Liver (tissue), 3 donors: ENCODE data around the gene KL.

Experiments used
- CTCF ChIP-seq: fragments of 150-350 bp; IDR thresholded peaks from 2 replicates; pipeline ENCODE4 v1.5.1; 2017; ENCODE audit warnings: improper control_type of control experiment, low read depth, low read length; ENCODE audit not compliant: missing input control
- JUND ChIP-seq, 2 donors: IDR thresholded peaks; 2 replicates each; pipeline ENCODE4 v1.6.1; 2016; ENCODE audit warnings: antibody characterized with exemption in 2 of 2
- MAX ChIP-seq: IDR thresholded peaks from 2 replicates; pipeline ENCODE4 v1.6.1; 2016; ENCODE audit warnings: antibody characterized with exemption
- RAD21 ChIP-seq, 2 donors: IDR thresholded peaks; 2 replicates each; pipeline ENCODE4 v1.6.1; 2016; ENCODE audit warnings: antibody characterized with exemption in 2 of 2, mild to moderate bottlenecking in 2 of 2
- REST ChIP-seq: IDR thresholded peaks from 2 replicates; pipeline ENCODE4 v1.6.1; 2016; ENCODE audit warnings: antibody characterized with exemption, mild to moderate bottlenecking
- TAF1 ChIP-seq: conservative IDR thresholded peaks from 2 replicates; pipeline ENCODE4 v1.6.1; 2016; ENCODE audit warnings: antibody characterized with exemption, mild to moderate bottlenecking
- YY1 ChIP-seq: IDR thresholded peaks from 2 replicates; pipeline ENCODE4 v1.6.1; 2016; ENCODE audit warnings: antibody characterized with exemption, mild to moderate bottlenecking
- ZBTB33 ChIP-seq: IDR thresholded peaks from 2 replicates; pipeline ENCODE4 v1.6.1; 2016; ENCODE audit warnings: antibody characterized with exemption
- donor health status: healthy.
- donor health status: healthy.

GRCh38 chr13:33107361-33107760 lies 91.1 kb downstream of the KL start:
- TF ChIP-seq TAF1 (no peak), CTCF (no peak), ZBTB33 (no peak), MAX (no peak), YY1 (no peak), JUND (IDR thresholded peaks at IDR 0.05) (no peak), RAD21 (IDR thresholded peaks at IDR 0.05) (no peak), REST (no peak)
